Kidney (tissue), 14 donors: Measurements from ENCODE around the gene TCF25. TPM values are rescaled to one million over a fixed set of nuclear protein-coding genes. Genes with fewer than 3 reads are reported as not detected.
A peak's percentile ranks its signal among the peaks of the same experiment; 100 is the strongest.

Experiments used
- DNase-seq, 5 donors: peaks; one replicate each; pipeline ENCODE4 v3.0.0-alpha.2; 2013 to 2020
- FAIRE-seq: peaks from 2 replicates; lab custom pipeline; 2012; peaks lifted over from hg19 to GRCh38; lab: Jason Lieb, UNC
- H3K27ac ChIP-seq, 2 donors: one replicate each; pipeline ENCODE4 v1.7.0; 2013; ENCODE audit warnings: low read depth in 2 of 2, low read length in 2 of 2, inconsistent platforms in 1 of 2
- H3K27me3 ChIP-seq: one replicate; pipeline ENCODE4 v1.7.1; 2013; ENCODE audit warnings: low read length, inconsistent platforms; ENCODE audit not compliant: control insufficient read depth, insufficient read depth
- H3K36me3 ChIP-seq, 3 donors: one replicate each; pipeline versions ENCODE4 v1.7.0 to v1.7.1; 2013; ENCODE audit warnings: low read length in 3 of 3, control low read depth in 1 of 3, inconsistent platforms in 1 of 3; ENCODE audit not compliant: insufficient read depth in 3 of 3, control insufficient read depth in 2 of 3
- H3K4me1 ChIP-seq, 3 donors: one replicate each; pipeline versions ENCODE4 v1.7.0 to v1.7.1; 2013; ENCODE audit warnings: low read length in 3 of 3, inconsistent platforms in 1 of 3, low read depth in 1 of 3; ENCODE audit not compliant: control insufficient read depth in 2 of 3, insufficient read depth in 2 of 3
- H3K4me3 ChIP-seq, 3 donors: one replicate each; pipeline versions ENCODE4 v1.7.0 to v1.8.1; 2013; ENCODE audit warnings: low read length in 3 of 3, control low read depth in 1 of 3, inconsistent platforms in 1 of 3
- H3K9ac ChIP-seq, 3 donors: one replicate each; pipeline versions ENCODE4 v1.7.0 to v1.7.1; 2013; ENCODE audit warnings: low read length in 3 of 3, control low read depth in 1 of 3, inconsistent platforms in 1 of 3
- H3K9me3 ChIP-seq, 3 donors: one replicate each; pipeline versions ENCODE4 v1.7.0 to v1.7.1; 2013; ENCODE audit warnings: low read length in 3 of 3, control low read depth in 1 of 3, inconsistent platforms in 1 of 3; ENCODE audit not compliant: control insufficient read depth in 2 of 3, insufficient read depth in 1 of 3
- CTCF ChIP-seq: IDR thresholded peaks from 3 replicates; pipeline ENCODE4 v1.5.1; 2012; ENCODE audit warnings: mild to moderate bottlenecking, moderate library complexity, borderline replicate concordance; ENCODE audit not compliant: insufficient read depth; ENCODE audit errors: extremely low read depth
- intact Hi-C: fragments of 100-400 bp; cut with DNase I; formaldehyde crosslinking; loops from one replicate; pipeline ENCODE4 v1.11.1; 2022
- polyA plus RNA-seq: library from polyadenylated mRNA; stranded (reverse); fragments of 350-450 nt; fragmentation: Illumina TruSeq; extraction: RNeasy Lipid Tissue Mini Kit (QIAGEN cat#74804); gene quantifications from one replicate; pipeline ENCODE4 v1.2.3, GENCODE V29; 2014; ENCODE audit warnings: low read depth, low replicate concordance; ENCODE audit not compliant: insufficient read depth
- total RNA-seq: library from RNA; stranded (reverse); fragmentation: NEBNext Ultra II Directional; extraction: Animal tissue kit (Norgen Biotek cat#: 25700); gene quantifications from one replicate; pipeline ENCODE4 v1.2.1, GENCODE V29; 2021
- donor health status: control.
- donor health status: control.
- donor health status: control.
- donor health status: control.
- donor health status: control.
- donor health status: DM: yes; HTN: yes; CAD: no.
- donor health status: Normal renal cell carcinoma (clear cell type).

The TCF25 gene
- total and polyA plus RNA-seq, 2 donors from 2014 or later, result 157 to 209 TPM

GRCh38 chr16:89936508-89936907, 63.1 kb downstream of the TCF25 start:
- Histone ChIP-seq H3K9ac (no peak overlapping the region), H3K27me3 (no peaks in the 10 kb centered on the region), H3K4me3 (no peak overlapping the region), H3K4me1 (no peaks in the 10 kb centered on the region), H3K36me3 (no peaks in the 10 kb centered on the region), H3K9me3 (no peaks in the 10 kb centered on the region), H3K27ac (no peak overlapping the region)
- TF ChIP-seq CTCF, result no peak
- DNase-seq, result peak in 1 of 5 donors; percentile 6
- intact Hi-C loops, result no loop called here
- no peak for FAIRE-seq

- Histone ChIP-seq H3K9me3 (no peaks in the 10 kb centered on the region), H3K36me3 (no peaks in the 10 kb centered on the region), H3K27ac (no peak overlapping the region), H3K27me3 (no peaks in the 10 kb centered on the region), H3K4me3 (no peak overlapping the region), H3K4me1 (no peaks in the 10 kb centered on the region), H3K9ac (no peak overlapping the region)
- no peak for DNase-seq
- intact Hi-C loops, result no loop called here
- no peak for FAIRE-seq
- TF ChIP-seq CTCF, result no peak
These were observed 63.6 kb downstream of the TCF25 start for GRCh38 chr16:89936981-89937380.

- Histone ChIP-seq H3K9ac (no peak overlapping the region), H3K4me1 (no peaks in the 10 kb centered on the region), H3K9me3 (no peaks in the 10 kb centered on the region), H3K27ac (no peak overlapping the region), H3K4me3 (no peak overlapping the region), H3K36me3 (no peaks in the 10 kb centered on the region), H3K27me3 (no peaks in the 10 kb centered on the region)
- FAIRE-seq (no peak), DNase-seq (no peak)
- intact Hi-C loops, result no loop called here
- no peak for TF ChIP-seq CTCF
These were observed 64.9 kb downstream of the TCF25 start for GRCh38 chr16:89938175-89938885.
